GM03348 (cell line): Measurements from ENCODE around the gene CLCN2.
"Not testable (repeated sequence)": the region's sequence is repeated elsewhere in the genome, so short reads cannot be mapped to it uniquely, and the experiment has no call there.

ENCODE experiments used
- DNase-seq: peaks from one replicate; pipeline ENCODE4 v3.0.0; 2012; ENCODE audit warnings: low spot score

CLCN2 gene

GRCh38 chr3:184345317-184346144 is 15.9 kb downstream of the CLCN2 start:
- DNase-seq = peak; percentile 86

DNA sequence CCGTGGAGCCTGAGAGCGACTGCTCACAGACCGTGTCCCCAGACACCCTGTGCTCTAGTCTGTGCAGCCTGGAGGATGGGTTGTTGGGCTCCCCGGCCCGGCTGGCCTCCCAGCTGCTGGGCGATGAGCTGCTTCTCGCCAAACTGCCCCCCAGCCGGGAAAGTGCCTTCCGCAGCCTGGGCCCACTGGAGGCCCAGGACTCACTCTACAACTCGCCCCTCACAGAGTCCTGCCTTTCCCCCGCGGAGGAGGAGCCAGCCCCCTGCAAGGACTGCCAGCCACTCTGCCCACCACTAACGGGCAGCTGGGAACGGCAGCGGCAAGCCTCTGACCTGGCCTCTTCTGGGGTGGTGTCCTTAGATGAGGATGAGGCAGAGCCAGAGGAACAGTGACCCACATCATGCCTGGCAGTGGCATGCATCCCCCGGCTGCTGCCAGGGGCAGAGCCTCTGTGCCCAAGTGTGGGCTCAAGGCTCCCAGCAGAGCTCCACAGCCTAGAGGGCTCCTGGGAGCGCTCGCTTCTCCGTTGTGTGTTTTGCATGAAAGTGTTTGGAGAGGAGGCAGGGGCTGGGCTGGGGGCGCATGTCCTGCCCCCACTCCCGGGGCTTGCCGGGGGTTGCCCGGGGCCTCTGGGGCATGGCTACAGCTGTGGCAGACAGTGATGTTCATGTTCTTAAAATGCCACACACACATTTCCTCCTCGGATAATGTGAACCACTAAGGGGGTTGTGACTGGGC is 16.7 kb downstream of the CLCN2 start:
- no peak for DNase-seq

- no peak for DNase-seq
Measured at GRCh38 chr3:184343200-184343876, 18.1 kb downstream of the CLCN2 start.

GRCh38 chr3:184341925-184342324 is 19.5 kb downstream of the CLCN2 start:
- no peak for DNase-seq

DNA sequence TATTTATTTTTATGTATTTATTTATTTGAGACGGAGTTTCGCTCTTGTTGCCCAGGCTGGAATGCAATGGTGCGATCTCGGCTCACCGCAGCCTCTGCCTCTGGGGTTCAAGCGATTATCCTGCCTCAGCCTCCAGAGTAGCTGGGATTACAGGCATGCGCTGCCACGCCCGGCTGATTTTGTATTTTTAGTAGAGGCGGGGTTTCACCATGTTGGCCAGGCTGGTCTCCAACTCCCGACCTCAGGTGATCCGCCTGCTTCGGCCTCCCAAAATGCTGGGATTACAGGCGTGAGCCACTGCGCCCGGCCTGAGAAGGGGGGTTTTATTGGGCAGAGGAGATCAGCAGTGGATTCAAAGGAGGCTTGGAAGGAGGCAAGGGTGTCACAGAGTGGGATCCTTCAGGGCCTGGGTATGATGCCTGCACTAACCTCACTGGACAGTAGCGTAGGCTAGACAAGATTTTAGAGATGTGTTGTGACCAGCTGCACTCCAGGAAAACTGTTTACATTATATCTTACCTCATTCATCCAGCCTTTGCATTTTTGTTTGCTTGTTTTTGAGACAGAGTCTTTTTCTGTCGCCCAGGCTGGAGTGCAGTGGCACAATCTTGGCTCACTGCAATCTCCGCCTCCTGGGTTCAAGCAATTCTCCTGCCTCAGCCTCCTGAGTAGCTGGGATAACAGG is 21.8 kb downstream of the CLCN2 start:
- not testable (repeated sequence) for DNase-seq

- DNase-seq = no peak
Measured at GRCh38 chr3:184339001-184339400, 22.4 kb downstream of the CLCN2 start.

DNA sequence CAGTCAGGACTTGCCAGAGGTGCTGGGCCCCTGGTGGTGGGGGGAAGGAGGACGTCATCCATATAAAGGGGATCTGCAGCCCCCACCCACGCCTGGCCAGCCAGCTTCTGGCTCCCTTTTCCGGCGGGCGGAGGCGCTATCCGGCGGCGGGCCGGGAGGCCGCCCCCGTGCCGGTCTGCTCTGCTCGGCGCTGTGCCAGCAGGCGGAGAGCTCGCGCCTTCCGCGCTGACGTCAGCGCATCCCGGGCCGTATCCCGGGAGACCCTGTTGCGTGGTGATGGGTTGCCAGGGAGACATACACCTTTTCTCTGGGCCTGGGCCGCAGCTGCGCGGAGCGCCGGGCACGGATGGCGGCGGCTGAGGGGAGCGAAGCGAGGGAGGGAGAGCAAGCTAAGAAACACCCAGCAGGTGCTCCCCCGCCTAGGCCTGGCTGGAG is 22.9 kb downstream of the CLCN2 start:
- no peak for DNase-seq

- DNase-seq = no peak
Measured at GRCh38 chr3:184337981-184338380, 23.4 kb downstream of the CLCN2 start.

DNA sequence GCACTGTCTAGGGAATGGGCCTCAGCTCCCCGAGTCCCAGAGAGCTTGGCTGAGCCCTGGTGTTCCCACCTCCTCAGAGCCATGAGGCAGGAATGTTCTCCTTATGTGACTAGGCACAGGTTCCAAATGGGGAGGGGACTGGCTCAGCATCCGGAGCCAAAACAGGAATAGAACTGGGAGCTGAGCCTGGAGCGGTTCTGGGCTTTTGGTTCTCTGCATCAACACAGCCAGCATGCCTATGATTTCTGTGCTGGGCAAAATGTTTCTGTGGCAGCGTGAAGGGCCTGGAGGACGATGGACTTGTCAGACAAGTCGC is 24.0 kb downstream of the CLCN2 start, which contains the start of gene FAM131A:
Gene FAM131A (plus strand): TSS at position 202 of the 316 bp plus-strand sequence. CDS start 31 bp downstream, at position 233.
- DNase-seq = peak; percentile 60

DNA sequence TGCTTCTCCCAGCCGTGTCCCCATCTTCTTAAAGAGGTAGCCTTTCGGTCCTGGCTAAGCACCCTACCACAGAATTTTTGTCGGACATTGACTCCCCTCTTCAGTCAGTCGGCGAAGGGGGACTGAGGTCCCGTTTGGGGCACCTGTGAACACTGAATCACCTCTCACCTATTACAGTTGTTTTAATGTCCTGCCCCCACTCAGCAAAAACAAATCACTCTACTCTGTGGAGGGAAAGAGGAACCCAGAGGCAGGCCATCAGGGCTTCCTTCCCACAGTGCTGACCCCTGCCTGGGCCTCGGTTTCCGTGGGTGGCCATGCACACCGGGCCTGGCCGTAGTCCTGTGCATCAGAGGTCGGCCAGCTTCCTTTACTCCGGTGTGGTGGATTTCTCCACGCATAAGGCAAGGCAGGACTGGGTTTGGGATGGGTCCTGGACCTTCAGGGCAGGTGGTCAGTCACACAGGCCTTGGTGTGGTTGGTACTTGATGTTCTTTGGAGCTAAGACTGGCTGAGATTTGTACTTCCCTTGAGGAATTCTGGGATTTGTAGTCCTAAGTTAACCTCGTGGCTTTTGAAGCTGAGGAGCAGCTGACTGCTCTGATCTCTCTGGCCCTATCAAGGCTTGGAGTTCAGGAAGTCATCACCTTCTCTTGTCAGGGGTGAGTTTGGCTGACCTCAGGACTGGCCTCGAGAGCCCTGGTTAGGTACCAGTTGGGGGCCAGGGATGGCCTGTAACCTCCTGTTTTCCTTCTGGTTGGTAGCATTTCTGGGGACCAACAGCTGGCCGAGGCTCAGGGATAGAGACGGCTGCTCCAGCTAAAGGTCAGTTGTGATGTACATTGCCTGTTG is 24.6 kb downstream of the CLCN2 start:
- DNase-seq = peak; percentile 62

- peak; percentile 92 for DNase-seq
Measured at GRCh38 chr3:184335661-184336546, 25.5 kb downstream of the CLCN2 start.

DNA sequence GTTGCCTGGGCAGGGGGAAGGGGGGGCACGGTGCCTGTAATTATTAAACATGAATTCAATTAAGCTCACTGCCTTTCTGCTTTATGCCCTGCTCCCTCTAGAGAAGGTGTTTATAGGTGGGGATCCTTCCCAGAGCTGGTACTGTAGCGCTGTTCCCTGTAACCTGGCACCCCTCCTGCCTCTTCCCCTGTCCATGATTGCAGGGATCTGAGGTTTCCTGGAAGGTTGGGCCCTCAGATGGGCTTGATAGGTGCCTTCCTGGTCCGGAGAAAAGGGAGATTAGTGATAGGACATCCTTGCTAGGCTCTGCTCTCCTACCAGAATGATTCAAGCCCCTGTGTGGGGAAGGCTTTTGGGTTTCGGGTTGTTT is 26.1 kb downstream of the CLCN2 start:
- DNase-seq = no peak

- no peak for DNase-seq
Measured at GRCh38 chr3:184334470-184335158, 26.8 kb downstream of the CLCN2 start.

DNA sequence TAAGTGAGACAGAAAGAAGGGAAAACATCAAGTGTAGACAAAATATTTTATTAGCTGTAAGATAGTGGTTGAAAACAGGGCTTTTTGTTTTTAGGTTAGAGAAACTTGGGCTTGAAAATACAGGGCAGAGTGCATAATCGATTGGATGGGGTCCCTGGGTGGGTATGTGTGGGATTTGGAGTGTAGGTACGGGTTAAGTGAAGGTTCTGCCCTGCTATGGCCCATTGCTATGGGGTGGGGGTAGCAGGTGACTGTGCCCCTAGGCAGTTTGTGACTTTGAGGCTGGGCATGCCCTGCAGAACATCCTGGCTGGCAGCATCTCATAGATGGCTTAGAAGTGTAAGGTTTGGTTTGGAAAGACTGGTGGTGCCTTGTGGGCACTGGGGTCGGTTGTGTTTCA is 27.7 kb downstream of the CLCN2 start:
- DNase-seq = no peak

DNA sequence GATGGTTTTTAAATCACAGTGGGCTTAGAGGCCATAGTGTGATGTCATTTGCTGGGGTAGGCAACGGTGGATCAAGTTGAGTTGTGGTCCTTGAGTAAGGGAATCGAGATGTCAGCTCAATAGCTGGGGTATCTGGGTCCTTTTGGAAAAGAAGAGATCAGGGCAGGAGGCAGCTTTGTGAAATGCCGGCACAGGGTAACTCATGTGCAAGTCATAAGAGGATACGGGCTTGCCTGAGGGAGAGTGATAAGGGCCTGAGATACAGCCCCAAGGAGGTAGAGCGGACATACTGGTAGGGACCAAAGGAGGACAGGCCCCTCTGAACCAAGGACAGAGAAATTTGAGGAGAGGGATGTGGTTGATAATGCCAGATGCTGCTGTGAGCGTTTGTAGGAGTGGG is 28.2 kb downstream of the CLCN2 start:
- no peak for DNase-seq

DNA sequence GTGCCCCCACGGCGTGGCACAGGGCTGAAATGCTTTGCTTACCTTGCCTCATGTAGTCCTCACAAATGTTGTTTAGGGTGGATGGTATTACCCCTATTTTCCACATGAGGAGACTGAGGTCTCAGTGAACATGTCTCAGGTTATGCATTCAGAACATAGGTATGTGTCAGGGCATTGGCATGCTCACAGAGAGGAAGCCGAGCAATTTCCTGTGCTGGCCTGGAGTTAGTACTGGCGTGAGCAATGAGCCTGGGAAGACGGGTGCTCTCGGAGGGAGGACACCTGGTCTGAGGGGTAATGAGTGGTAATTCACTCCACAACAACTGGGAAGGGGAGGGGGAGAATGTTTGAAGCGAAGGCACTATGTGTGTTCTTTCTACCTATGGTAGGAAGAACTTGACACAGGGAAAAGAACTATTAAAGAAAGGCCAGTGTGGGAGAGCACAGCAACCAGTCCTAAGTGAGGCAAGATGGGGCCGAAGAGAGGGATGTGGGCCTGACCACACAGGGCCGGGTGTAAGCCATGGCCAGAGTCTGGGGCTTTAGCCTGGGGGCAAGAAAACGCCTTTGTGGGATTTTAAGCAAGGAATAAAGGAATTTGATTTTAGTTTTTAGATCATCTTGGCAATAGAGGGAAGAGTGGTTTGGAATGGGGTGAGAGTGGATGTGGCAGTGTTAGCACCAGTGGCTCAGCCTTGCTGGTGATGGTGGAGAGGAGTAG is 28.9 kb downstream of the CLCN2 start:
- DNase-seq = peak; percentile 67

DNA sequence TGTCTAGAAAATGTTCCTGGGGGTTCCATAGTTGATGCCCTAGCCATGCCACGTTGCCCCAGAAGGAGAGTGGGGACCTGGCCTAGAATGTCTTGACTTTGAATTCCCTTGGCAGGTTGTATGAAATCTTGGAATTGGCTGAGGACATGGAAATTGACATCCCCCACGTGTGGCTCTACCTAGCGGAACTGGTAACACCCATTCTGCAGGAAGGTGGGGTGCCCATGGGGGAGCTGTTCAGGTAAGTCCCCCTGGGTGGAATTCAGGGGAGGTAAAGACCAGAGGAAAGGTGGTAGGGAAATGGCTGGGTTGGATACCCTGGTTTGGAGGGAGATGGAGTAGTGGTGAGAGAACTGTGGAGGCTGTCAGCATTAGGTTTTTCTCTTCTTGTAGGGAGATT is 32.9 kb downstream of the CLCN2 start:
- DNase-seq = no peak

DNA sequence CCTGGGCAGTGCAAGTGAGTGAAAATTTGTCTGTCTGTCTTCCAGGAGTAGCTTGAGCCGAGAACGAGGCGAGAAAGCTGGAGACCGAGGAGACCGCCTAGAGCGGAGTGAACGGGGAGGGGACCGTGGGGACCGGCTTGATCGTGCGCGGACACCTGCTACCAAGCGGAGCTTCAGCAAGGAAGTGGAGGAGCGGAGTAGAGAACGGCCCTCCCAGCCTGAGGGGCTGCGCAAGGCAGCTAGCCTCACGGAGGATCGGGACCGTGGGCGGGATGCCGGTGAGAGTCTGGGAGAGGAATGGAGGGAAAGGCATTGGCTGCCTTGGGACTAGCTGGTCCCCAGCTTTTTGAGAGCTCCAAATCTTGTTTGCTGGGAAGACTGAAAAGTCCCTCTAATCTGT is 34.2 kb downstream of the CLCN2 start:
- no peak for DNase-seq
